Fibroblast of skin of scalp (primary cell): Measurements from ENCODE around the gene WFDC1.

ENCODE experiments used
- DNase-seq: peaks from one replicate; pipeline ENCODE4 v3.0.0-alpha.2; 2013

Gene WFDC1

GRCh38 chr16:84355149-84355548 is 60.5 kb downstream of the WFDC1 start:
- DNase-seq = no peak

- no peak for DNase-seq
Measured at GRCh38 chr16:84356176-84356575, 61.5 kb downstream of the WFDC1 start.

- no peak for DNase-seq
Measured at GRCh38 chr16:84356591-84357116, 62.0 kb downstream of the WFDC1 start.

GRCh38 chr16:84357191-84357651 is 62.5 kb downstream of the WFDC1 start:
- DNase-seq = peak; percentile 57

GRCh38 chr16:84358601-84359295 is 64.1 kb downstream of the WFDC1 start:
- DNase-seq = no peak

GRCh38 chr16:84359326-84359725 is 64.6 kb downstream of the WFDC1 start:
- no peak for DNase-seq

- DNase-seq = no peak
Measured at GRCh38 chr16:84360170-84360569, 65.5 kb downstream of the WFDC1 start.

- no peak for DNase-seq
Measured at GRCh38 chr16:84360748-84361147, 66.1 kb downstream of the WFDC1 start.

GRCh38 chr16:84361546-84361945 is 66.9 kb downstream of the WFDC1 start:
- no peak for DNase-seq

GRCh38 chr16:84362471-84362941 is 67.8 kb downstream of the WFDC1 start:
- DNase-seq = no peak

- DNase-seq = no peak
Measured at GRCh38 chr16:84366208-84366607, 71.5 kb downstream of the WFDC1 start.

GRCh38 chr16:84367297-84367680 is 72.6 kb downstream of the WFDC1 start:
- no peak for DNase-seq

GRCh38 chr16:84367750-84368307 is 73.2 kb downstream of the WFDC1 start:
- no peak for DNase-seq

- no peak for DNase-seq
Measured at GRCh38 chr16:84368308-84368996, 73.8 kb downstream of the WFDC1 start, which contains the start of gene ATP2C2. Gene ATP2C2 (plus strand): TSS chr16:84368538. CDS start chr16:84368616, 78 bp downstream.

GRCh38 chr16:84369105-84369504 is 74.4 kb downstream of the WFDC1 start:
- DNase-seq = no peak

- no peak for DNase-seq
Measured at GRCh38 chr16:84369938-84370627, 75.4 kb downstream of the WFDC1 start.

GRCh38 chr16:84370723-84371552 is 76.3 kb downstream of the WFDC1 start:
- no peak for DNase-seq

GRCh38 chr16:84371553-84371865 is 76.8 kb downstream of the WFDC1 start:
- no peak for DNase-seq

- no peak for DNase-seq
Measured at GRCh38 chr16:84373907-84374489, 79.3 kb downstream of the WFDC1 start.

- DNase-seq = no peak
Measured at GRCh38 chr16:84378099-84378498, 83.4 kb downstream of the WFDC1 start.

- no peak for DNase-seq
Measured at GRCh38 chr16:84378567-84378966, 83.9 kb downstream of the WFDC1 start.
